K562 (cell line): ENCODE measurements around the gene HOXB4. TPM values are rescaled to one million over a fixed set of nuclear protein-coding genes. Genes with fewer than 3 reads are reported as not detected.

ENCODE experiments used
- BMI1 ChIP-seq: fragments of 150-350 bp; IDR thresholded peaks from 2 replicates; pipeline ENCODE4 v1.6.1; 2014; ENCODE audit warnings: low read length
- FOXJ2 ChIP-seq: fragments of 200-800 bp; sonication (Bioruptor generic); IDR thresholded peaks from 2 replicates; pipeline ENCODE4 v1.6.1; 2016; ENCODE audit warnings: missing genetic modification characterization, missing compliant biosample characterization
- MAFK ChIP-seq: IDR thresholded peaks from 2 replicates; pipeline ENCODE4 v1.6.1; 2011; ENCODE audit warnings: low read length, improper control_type of control experiment
- NCOR1 ChIP-seq: fragments of 450-650 bp; IDR thresholded peaks from 2 replicates; pipeline ENCODE4 v1.6.1; 2016; ENCODE audit warnings: mild to moderate bottlenecking, moderate library complexity
- POU5F1 ChIP-seq: fragments of 150-350 bp; IDR thresholded peaks from 2 replicates; pipeline ENCODE4 v1.6.1; 2014; ENCODE audit warnings: borderline replicate concordance, low read length, low read depth, mild to moderate bottlenecking; ENCODE audit not compliant: partially characterized antibody
- ZNF239 ChIP-seq: fragments of 250-450 bp; sonication (Bioruptor Pico); IDR thresholded peaks from 2 replicates; pipeline ENCODE4 v1.4.0; 2020; ENCODE audit warnings: mild to moderate bottlenecking
- ZNF3 ChIP-seq: fragments of 250-450 bp; sonication (Bioruptor Pico); IDR thresholded peaks from 2 replicates; pipeline ENCODE4 v1.5.0; 2021; ENCODE audit warnings: mild to moderate bottlenecking, moderate library complexity
- ZNF507 ChIP-seq: conservative IDR thresholded peaks from 2 replicates; pipeline ENCODE4 v1.6.1; 2017; ENCODE audit warnings: missing genetic modification characterization, missing compliant biosample characterization
- polyA plus RNA-seq, 8 experiments: library from polyadenylated mRNA; depleted of rRNA in 4 of 8; stranded (reverse) in 5 of 8; unstranded in 3 of 8; fragments of >200 nt; fragmentation: Nextera tagmentation in 2 of 8; fragmentation: Illumina TruSeq in 1 of 8; extraction: Ambion mirVana in 2 of 8; extraction: Trizol in 1 of 8; gene quantifications; 2 replicates each; pipeline versions ENCODE4 v1.2.1 to v1.2.3, GENCODE V29; 2011 to 2014; ENCODE audit warnings: inconsistent platforms in 1 of 8, missing spikeins in 1 of 8
- total RNA-seq, 7 experiments: library from RNA; depleted of rRNA in 6 of 7; stranded (reverse); fragments of >200 nt in 6 of 7; fragmentation: Illumina TruSeq in 2 of 7; extraction: Trizol in 2 of 7; gene quantifications; 2 replicates each; pipeline versions ENCODE4 v1.2.1 to v1.2.3, GENCODE V29; 2011 to 2021; ENCODE audit warnings: low replicate concordance in 1 of 7
- TF ChIP-seq, protein P1 (sequence below): fragments of 250-450 bp; sonication (Bioruptor Pico); IDR thresholded peaks from 2 replicates; pipeline ENCODE4 v1.4.0; 2020; ENCODE audit warnings: borderline replicate concordance
- TF ChIP-seq, protein P2 (sequence below): fragments of 250-450 bp; sonication (Bioruptor Pico); IDR thresholded peaks from 2 replicates; pipeline ENCODE4 v1.5.0; 2021; ENCODE audit warnings: mild to moderate bottlenecking, borderline replicate concordance
- TF ChIP-seq, protein P3 (sequence below): fragments of 150-350 bp; IDR thresholded peaks from 2 replicates; pipeline ENCODE4 v1.6.1; 2014; ENCODE audit warnings: low read depth, mild to moderate bottlenecking, low read length, borderline replicate concordance
- TF ChIP-seq, protein P4 (sequence below): sonication (generic); formaldehyde crosslinking; IDR thresholded peaks from 2 replicates; pipeline ENCODE4 v1.8.0; 2022; ENCODE audit warnings: missing genetic modification reagents, mild to moderate bottlenecking, borderline replicate concordance

The HOXB4 gene
- total and polyA plus RNA-seq, 9 of the 15 experiments (the other 6 are each of a cell fraction or from before 2014, with no cell fraction given) = 1.6 to 34.9 (median 14.9) TPM

DNA sequence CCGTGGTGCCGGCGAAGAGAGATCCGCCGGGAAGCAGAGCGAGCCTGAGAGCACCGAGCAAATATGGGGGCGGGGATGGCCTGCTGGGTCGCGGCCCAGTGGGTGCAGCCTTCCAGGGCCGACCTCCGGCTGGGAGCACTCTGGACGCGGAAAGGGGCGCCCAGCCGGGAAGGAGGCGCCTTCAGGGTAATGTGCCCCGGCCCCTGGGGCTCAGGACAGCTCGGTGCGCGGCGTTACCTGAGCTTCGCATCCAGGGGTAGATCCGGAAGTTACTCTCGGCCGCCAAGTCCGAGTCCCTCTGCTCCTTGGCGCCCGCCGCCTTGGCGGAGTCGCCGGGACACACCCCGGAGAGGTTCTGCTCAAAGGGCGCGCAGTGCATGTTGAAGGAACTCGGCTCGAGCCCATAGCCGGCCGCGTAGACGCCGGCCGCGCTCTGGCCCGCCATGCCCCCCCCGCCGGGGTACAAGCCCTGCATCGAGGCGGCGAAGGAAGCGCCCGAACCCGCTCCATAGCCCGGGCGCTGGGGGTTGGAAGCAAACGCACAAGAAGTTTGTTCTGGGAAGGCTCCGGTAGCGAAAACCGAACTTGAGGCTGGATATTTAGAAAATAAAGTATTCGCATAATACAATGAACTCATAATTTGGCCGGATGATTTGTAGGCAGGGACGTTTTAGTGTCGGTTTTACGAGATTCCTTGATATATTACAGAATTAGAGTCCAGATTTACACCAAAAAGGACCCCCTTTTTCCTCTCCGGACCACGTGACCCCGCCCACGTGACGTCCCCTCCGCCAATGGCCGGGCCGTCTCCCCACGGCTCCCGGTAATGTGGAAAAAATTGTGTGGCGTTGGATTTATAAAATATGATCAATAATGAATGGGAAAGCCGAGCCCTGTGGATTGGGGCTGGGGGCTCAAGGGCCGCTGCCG, 32.4 kb upstream of the HOXB4 start, which contains the start of gene HOXB7 (continued):
- TF ChIP-seq, protein P1, sequence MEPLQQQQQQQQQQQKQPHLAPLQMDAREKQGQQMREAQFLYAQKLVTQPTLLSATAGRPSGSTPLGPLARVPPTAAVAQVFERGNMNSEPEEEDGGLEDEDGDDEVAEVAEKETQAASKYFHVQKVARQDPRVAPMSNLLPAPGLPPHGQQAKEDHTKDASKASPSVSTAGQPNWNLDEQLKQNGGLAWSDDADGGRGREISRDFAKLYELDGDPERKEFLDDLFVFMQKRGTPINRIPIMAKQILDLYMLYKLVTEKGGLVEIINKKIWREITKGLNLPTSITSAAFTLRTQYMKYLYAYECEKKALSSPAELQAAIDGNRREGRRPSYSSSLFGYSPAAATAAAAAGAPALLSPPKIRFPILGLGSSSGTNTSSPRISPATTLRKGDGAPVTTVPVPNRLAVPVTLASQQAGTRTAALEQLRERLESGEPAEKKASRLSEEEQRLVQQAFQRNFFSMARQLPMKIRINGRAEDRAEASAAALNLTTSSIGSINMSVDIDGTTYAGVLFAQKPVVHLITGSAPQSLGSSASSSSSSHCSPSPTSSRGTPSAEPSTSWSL (CRISPR knock-in tag) = no peak
- TF ChIP-seq, protein P2, sequence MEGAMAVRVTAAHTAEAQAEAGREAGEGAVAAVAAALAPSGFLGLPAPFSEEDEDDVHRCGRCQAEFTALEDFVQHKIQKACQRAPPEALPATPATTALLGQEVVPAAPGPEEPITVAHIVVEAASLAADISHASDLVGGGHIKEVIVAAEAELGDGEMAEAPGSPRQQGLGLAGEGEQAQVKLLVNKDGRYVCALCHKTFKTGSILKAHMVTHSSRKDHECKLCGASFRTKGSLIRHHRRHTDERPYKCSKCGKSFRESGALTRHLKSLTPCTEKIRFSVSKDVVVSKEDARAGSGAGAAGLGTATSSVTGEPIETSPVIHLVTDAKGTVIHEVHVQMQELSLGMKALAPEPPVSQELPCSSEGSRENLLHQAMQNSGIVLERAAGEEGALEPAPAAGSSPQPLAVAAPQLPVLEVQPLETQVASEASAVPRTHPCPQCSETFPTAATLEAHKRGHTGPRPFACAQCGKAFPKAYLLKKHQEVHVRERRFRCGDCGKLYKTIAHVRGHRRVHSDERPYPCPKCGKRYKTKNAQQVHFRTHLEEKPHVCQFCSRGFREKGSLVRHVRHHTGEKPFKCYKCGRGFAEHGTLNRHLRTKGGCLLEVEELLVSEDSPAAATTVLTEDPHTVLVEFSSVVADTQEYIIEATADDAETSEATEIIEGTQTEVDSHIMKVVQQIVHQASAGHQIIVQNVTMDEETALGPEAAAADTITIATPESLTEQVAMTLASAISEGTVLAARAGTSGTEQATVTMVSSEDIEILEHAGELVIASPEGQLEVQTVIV (CRISPR knock-in tag) = no peak
- TF ChIP-seq ZNF507 (tag) = no peak
- TF ChIP-seq POU5F1 = no peak
- no peak for TF ChIP-seq MAFK
- no peak for TF ChIP-seq FOXJ2 (tag)
- no peak for TF ChIP-seq NCOR1
- TF ChIP-seq, protein P3, sequence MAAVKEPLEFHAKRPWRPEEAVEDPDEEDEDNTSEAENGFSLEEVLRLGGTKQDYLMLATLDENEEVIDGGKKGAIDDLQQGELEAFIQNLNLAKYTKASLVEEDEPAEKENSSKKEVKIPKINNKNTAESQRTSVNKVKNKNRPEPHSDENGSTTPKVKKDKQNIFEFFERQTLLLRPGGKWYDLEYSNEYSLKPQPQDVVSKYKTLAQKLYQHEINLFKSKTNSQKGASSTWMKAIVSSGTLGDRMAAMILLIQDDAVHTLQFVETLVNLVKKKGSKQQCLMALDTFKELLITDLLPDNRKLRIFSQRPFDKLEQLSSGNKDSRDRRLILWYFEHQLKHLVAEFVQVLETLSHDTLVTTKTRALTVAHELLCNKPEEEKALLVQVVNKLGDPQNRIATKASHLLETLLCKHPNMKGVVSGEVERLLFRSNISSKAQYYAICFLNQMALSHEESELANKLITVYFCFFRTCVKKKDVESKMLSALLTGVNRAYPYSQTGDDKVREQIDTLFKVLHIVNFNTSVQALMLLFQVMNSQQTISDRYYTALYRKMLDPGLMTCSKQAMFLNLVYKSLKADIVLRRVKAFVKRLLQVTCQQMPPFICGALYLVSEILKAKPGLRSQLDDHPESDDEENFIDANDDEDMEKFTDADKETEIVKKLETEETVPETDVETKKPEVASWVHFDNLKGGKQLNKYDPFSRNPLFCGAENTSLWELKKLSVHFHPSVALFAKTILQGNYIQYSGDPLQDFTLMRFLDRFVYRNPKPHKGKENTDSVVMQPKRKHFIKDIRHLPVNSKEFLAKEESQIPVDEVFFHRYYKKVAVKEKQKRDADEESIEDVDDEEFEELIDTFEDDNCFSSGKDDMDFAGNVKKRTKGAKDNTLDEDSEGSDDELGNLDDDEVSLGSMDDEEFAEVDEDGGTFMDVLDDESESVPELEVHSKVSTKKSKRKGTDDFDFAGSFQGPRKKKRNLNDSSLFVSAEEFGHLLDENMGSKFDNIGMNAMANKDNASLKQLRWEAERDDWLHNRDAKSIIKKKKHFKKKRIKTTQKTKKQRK = no peak
- no peak for TF ChIP-seq ZNF239 (CRISPR knock-in tag)
- TF ChIP-seq, protein P4, sequence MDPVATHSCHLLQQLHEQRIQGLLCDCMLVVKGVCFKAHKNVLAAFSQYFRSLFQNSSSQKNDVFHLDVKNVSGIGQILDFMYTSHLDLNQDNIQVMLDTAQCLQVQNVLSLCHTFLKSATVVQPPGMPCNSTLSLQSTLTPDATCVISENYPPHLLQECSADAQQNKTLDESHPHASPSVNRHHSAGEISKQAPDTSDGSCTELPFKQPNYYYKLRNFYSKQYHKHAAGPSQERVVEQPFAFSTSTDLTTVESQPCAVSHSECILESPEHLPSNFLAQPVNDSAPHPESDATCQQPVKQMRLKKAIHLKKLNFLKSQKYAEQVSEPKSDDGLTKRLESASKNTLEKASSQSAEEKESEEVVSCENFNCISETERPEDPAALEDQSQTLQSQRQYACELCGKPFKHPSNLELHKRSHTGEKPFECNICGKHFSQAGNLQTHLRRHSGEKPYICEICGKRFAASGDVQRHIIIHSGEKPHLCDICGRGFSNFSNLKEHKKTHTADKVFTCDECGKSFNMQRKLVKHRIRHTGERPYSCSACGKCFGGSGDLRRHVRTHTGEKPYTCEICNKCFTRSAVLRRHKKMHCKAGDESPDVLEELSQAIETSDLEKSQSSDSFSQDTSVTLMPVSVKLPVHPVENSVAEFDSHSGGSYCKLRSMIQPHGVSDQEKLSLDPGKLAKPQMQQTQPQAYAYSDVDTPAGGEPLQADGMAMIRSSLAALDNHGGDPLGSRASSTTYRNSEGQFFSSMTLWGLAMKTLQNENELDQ (CRISPR knock-in tag) = no peak
- no peak for TF ChIP-seq BMI1
- TF ChIP-seq ZNF3 = no peak
